NCI-H2081 (cell line): ENCODE data around the gene TMCO4.
A peak's percentile ranks its signal among the peaks of the same experiment; 100 is the strongest.
"Not testable (repeated sequence)": the region's sequence is repeated elsewhere in the genome, so short reads cannot be mapped to it uniquely, and the experiment has no call there.

Source experiments
- DNase-seq, 2 experiments: peaks; one replicate each; lab custom pipeline; 2025; lab: John Stamatoyannopoulos, UW

Gene TMCO4

GRCh38 chr1:19799230-19800075 lies at the start of gene TMCO4:
Gene TMCO4, minus strand, starts transcription at chr1:19799916. Its CDS starts 19,158 bp downstream, at chr1:19780758.
- no peak for DNase-seq

- DNase-seq = not testable (repeated sequence)
Measured at GRCh38 chr1:19849307-19849706, 49.6 kb upstream of the TMCO4 start.

DNA sequence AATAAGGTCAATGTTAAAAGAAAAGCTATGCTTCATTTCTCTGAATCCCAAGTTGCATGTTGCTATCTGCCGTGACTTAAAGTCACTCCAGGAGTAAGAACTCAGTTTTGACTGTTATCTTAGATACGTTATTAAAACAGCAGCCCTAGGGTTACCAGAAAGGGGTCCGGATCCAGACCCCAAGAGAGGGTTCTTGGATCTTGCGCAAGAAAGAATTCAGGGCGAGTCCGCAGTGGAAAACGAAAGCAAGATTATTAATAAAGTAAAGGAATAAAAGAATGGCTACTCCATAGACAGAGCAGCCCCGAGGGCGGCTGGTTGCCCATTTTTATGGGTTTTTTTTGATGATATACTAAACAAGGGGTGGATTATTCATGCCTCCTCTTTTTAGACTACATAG lies 47.6 kb upstream of the TMCO4 start:
- DNase-seq = not testable (repeated sequence)

DNA sequence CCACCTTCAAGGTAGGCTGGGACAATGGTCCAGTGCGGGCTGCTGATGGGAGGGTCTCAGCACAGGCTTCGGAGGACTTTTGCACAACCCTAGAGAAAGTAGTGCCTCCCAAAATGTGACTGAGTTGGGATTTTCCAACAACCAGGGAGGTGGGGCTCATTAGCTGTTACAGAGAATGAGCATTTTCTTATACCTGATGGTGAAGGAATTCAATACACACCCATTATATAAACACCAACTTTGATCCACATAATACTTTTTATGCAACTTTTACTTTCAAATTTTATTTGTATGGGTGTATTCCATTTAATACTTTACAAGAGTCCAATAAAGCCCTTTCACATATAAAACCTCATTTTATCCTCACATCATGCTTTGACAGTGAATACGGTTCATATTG lies 46.6 kb upstream of the TMCO4 start:
- no peak for DNase-seq

DNA sequence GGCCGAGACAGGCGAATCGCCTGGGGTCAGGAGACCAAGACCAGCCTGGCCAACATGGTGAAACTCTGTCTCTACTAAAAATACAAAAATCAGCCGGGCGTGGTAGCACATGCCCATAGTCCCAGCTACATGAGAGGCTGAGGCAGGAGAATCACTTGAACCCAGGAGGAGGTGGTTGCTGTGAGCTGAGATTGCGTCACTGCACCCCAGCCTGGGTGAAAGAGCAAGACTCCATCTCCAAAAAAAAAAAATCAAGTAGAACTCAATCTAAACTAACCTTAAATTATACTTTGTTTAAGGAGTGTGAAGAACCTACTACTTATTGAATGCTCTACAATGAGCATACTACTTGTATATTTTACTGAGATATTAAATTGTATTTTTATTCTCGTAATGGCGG lies 45.8 kb upstream of the TMCO4 start:
- no peak for DNase-seq

GRCh38 chr1:19844731-19845495 lies 45.2 kb upstream of the TMCO4 start:
- DNase-seq = no peak

GRCh38 chr1:19840228-19840627 lies 40.5 kb upstream of the TMCO4 start:
- DNase-seq = no peak

GRCh38 chr1:19837866-19838265 lies 38.1 kb upstream of the TMCO4 start:
- no peak for DNase-seq

DNA sequence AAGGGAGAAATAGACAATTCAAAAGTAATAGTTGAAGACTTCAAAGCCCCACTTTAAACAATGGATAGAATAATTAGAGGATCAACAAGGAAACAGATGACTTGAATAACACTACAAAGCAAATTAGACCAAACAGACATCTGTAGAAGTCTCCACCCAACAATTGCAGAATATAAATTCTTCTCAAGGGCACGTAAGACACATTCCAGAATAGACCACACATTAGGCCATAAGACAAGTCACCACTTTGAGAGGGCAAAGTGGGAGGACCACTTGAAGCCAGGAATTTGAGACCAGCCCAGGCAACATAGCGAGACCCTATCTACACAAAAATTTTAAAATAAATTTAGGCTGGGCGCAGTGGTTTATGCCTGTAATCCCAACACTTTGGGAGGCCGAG lies 35.9 kb upstream of the TMCO4 start:
- no peak for DNase-seq

DNA sequence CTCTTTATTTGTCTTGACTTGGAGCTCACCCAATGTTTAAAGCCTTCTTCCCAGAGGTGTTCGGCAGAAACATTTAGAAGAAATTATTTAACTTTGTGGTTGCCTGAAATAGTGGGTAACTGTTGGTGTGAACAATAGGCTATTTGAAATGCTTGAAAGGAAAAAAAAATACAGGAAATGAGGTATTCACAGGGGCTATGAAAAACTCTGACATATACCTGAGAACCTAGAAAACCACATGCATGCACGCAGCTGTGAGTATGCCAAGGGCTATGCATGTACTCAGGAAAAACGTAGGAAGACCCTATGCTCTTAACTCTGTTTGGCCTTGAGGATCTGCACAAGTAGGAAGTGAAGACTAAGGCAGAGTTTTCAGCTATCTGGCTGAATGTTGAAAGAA lies 31.7 kb upstream of the TMCO4 start:
- DNase-seq = no peak

GRCh38 chr1:19828546-19828945 lies 28.8 kb upstream of the TMCO4 start:
- no peak for DNase-seq

DNA sequence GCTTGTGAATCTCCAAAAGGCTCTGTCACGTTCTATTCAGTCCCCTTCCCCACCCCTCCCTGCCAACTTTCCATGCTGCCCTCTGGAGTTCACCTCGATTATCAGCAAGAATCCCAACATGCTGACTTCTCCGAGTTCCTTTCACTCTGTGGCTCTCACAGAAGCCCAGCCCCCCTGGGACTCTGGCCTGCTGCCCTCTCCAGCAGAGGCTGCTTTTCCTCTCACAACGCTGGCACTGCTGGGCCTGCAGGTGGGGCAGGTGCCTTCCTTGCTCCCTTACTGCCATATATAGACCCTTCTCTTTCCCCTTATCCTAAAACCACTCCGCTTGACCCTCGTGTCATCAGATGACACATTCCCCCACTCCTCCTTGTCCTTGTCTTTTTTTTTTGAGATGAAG lies 25.6 kb upstream of the TMCO4 start:
- DNase-seq = no peak

- DNase-seq = no peak
Measured at GRCh38 chr1:19824541-19824940, 24.8 kb upstream of the TMCO4 start.

DNA sequence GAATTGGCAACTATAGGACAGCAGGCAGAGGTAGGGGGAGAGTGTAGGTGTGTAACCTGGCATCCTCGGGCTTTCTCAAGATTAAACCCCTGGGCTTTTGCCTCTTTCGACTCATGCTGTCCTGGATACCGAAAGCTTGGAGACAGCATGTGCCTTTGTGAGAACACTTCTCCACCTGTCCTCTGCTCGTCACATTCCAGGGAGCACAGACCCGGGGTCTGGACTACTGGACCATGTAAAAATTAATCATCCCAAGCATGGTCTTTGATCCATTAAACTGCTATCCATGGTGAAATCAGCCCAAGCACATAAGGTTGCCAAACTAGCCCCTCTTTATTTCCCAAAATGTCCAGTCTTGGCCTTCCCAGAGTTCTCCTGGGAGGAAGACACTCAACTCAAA lies 24.3 kb upstream of the TMCO4 start:
- DNase-seq = no peak

DNA sequence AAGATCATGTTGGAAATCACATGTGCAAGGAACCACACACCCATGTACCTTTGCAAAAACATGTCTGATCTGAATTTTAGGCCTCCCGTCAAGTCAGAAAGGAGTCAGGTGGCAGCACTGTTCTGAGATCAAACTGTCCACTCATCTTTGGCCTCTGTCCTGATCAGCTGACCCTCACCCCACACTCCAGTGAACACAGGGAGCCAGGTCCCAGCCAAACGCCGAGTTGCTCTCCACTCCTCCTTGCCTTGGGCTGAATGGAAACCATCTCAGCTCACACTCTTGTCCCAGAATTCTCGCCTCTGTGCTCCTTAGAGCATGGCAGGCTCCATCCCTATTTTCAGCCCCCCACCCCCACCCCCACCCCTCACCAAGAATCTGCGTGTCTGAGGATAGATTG lies 20.0 kb upstream of the TMCO4 start:
- DNase-seq = no peak

- no peak for DNase-seq
Measured at GRCh38 chr1:19818324-19818723, 18.6 kb upstream of the TMCO4 start.

- DNase-seq = no peak
Measured at GRCh38 chr1:19817160-19817559, 17.4 kb upstream of the TMCO4 start.

DNA sequence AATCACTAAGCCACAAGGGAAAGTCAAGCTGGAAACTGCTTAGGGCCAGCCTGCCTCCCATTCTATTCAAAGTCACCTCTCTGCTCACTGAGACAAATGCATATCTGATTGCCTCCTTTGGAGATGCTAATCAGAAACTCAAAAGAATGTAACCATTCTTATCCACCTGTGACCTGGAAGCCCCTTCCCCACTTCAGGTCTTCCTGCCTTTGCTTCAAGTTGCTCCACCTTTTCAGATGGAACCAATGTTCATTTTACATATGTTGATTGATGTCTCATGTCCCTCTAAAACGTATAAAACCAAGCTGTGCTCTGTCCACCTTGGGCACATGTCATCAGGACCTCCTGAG lies 17.0 kb upstream of the TMCO4 start:
- not testable (repeated sequence) for DNase-seq

DNA sequence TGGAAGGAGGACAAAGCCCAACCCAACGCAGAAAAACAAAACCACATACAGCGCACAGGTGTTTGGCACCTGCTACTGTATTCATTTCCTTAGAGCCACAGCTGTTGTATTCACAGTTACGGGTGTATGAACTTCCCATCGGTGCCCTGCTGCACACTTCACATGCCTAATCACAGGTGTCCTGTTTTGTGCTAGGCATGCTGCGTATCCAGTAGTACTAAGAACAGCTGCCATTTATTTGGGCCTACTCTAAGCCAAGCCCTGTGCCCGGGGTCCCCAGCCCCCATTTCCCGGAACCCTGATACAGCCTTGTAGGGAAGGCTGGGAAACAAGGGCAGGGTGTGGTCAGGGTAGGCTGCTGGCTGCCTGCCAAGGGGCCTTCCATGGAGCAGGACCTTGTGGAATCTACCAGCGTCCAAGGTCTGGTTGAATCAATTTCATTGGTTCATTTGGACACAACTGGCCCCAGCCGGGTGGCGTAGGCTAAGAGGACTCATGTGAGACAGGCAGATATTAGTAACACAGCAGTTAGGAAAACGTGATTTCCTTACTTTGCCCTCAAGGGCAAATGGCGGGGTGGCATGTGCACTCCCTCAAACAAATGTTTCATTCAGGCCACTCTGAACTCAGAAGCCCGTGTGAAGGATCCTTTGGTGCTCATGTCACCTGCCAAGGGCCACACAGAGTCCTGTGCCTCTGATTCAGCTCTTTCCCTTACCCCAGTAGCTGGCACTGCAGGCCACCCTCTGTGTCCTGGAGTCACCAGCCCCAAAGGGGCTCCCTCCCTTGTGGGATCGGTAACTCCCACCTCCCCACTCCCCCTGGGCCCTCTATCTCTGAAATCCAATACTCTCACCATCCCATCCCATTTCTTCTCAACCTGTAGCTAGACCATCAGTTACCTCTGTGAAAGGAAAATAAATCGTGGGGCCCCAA lies 16.4 kb upstream of the TMCO4 start:
- peak; percentile 65 to 90 for DNase-seq

DNA sequence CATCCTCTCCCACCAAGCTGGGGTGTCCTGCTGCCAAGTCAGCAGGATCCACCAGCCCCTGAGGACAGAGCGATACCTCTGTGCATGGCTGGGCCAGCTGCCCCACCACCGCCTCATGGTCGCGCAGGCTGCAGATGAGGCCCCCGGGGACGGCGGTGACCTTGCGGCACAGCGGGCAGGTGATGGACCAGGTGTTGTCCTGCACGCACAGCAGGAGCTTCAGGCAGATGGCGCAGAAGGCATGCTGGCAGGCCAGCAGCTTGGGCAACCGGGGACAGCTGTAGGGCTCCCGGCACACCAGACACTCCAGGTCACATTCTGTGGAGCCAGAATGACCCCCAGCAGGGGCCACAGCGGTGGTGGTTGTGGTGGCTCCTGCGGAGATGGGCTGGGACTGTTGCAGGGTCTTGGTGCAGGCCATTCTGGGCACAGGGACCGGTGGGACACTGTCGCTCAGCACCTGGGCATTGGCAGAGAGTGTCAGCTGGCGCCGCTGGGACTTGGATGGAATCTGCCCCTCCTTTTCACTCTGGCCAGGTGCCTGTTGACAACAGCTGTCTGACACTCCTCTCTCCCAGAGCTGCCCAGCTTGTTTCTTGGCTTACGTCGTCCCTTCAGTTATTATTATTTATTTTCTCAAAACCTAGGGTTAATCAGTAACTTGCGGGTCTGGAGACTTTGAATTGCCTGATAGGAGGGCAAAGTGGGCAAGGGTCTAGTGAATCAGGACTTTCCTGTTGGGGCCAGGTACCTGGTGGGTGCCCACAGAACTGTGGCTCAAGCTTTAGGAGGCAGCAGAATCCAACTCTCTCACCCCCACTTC lies 15.2 kb upstream of the TMCO4 start, which contains the start of gene RNF186:
RNF186 (minus strand) TSS at position 603 of the 823 bp plus-strand sequence; CDS start at position 421, 182 bp downstream.
- peak; percentile 13 to 64 for DNase-seq

DNA sequence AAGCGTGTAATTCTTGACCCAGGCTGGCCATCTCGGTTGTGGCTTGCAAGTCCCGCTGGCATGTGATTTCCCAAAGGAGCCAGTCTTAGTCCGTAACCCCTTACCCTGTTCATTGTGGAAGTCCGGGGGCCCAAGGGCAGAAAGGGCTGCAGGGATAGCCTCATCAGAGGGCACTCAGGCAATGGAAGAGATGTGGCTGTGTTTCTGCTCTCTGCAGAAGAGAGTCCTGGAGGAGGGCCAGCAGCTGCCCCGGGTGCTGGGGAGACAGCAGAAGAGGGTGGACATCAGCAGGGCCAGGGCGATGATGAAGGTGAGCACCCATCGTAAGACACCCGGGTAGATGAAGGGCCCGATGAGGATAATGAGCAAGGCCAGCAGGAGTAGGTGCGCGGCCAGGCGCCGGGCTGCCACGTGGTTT lies 14.5 kb upstream of the TMCO4 start:
- DNase-seq = no peak
